MCF 10A (cell line): ENCODE data around the gene TIMM22. TPM values are rescaled to one million over a fixed set of nuclear protein-coding genes. Genes with fewer than 3 reads are reported as not detected.

Experiments
- BruUV-seq: library from RNA; stranded (reverse); fragments of 400-500 nt; replicated peaks from 2 replicates; lab custom pipeline; 2021; lab: Mats Ljungman, UMichigan
- CTCF ChIA-PET: fragments of 300-600 bp; sonication (Branson Sonifier 250); formaldehyde crosslinking; extraction: SDS; loops from one replicate; lab custom pipeline; 2021; ENCODE audit warnings: antibody characterized with exemption, inconsistent platforms; lab: Yijun Ruan, JAX
- POLR2A ChIA-PET: fragments of 300-600, 350-650 bp; sonication (Branson Sonifier 250); formaldehyde crosslinking; extraction: SDS; loops from one replicate; lab custom pipeline; 2020; ENCODE audit warnings: antibody characterized with exemption, inconsistent platforms; lab: Yijun Ruan, JAX
- DNase-seq: peaks from one replicate; pipeline ENCODE4 v3.0.0-alpha.2; 2018; ENCODE audit not compliant: unreplicated experiment
- H3K27ac Mint-ChIP-seq: one replicate; pipeline ENCODE4 v1.8.0; 2022; ENCODE audit warnings: mild to moderate bottlenecking, low read depth, mixed read lengths; ENCODE audit not compliant: unreplicated experiment
- H3K27me3 Mint-ChIP-seq: one replicate; pipeline ENCODE4 v1.8.0; 2022; ENCODE audit warnings: mixed read lengths; ENCODE audit not compliant: insufficient read depth, unreplicated experiment
- H3K36me3 Mint-ChIP-seq: one replicate; pipeline ENCODE4 v1.8.0; 2022; ENCODE audit warnings: mild to moderate bottlenecking, moderate library complexity, mixed read lengths; ENCODE audit not compliant: insufficient read depth, unreplicated experiment
- H3K4me1 Mint-ChIP-seq: one replicate; pipeline ENCODE4 v1.8.0; 2022; ENCODE audit warnings: mixed read lengths; ENCODE audit not compliant: insufficient read depth, unreplicated experiment
- H3K4me3 Mint-ChIP-seq: one replicate; pipeline ENCODE4 v1.8.0; 2022; ENCODE audit warnings: mild to moderate bottlenecking, moderate library complexity, mixed read lengths; ENCODE audit not compliant: unreplicated experiment
- H3K9me3 Mint-ChIP-seq: one replicate; pipeline ENCODE4 v1.8.0; 2022; ENCODE audit warnings: mixed read lengths; ENCODE audit not compliant: unreplicated experiment
- intact Hi-C: fragments of 100-400 bp; cut with micrococcal nuclease; formaldehyde crosslinking; loops from 2 replicates; pipeline ENCODE4 v1.14.1; 2022
- total RNA-seq: library from RNA; stranded (reverse); gene quantifications from 2 replicates; pipeline ENCODE4 v1.2.3, GENCODE V29; 2022
- TF ChIP-seq, protein P1 (sequence below): fragments of 200-600 bp; IDR thresholded peaks from one replicate; pipeline ENCODE4 v1.8.0; 2022; ENCODE audit warnings: antibody characterized with exemption, mild to moderate bottlenecking; ENCODE audit not compliant: unreplicated experiment

TIMM22 gene
- total RNA-seq, 1 experiment from 2014 or later, result 16.6 TPM

- DNase-seq, result peak; percentile 76
- no peaks in the 10 kb centered on the region for H3K27me3 Mint-ChIP-seq
- BruUV-seq, result no TSS peak
- peaks cover 20% of the 10 kb centered on the region for H3K36me3 Mint-ChIP-seq
- ChIA-PET CTCF (interaction anchor here (0.6 to 1.1 kb wide), 2 partner anchors 29 to 229 kb away, joined by 3 read pairs; no protein-coding TSS in a partner anchor), POLR2A (interaction anchor here (0.7 to 4.3 kb wide), 13 partner anchors 9 to 77 kb away, joined by 3 to 22 read pairs (median 4); partner anchors contain the start of gene NXN)
- H3K4me3 Mint-ChIP-seq, result no peak overlapping the region
- H3K27ac Mint-ChIP-seq, result peak overlapping the region; percentile 35
- TF ChIP-seq, protein P1, sequence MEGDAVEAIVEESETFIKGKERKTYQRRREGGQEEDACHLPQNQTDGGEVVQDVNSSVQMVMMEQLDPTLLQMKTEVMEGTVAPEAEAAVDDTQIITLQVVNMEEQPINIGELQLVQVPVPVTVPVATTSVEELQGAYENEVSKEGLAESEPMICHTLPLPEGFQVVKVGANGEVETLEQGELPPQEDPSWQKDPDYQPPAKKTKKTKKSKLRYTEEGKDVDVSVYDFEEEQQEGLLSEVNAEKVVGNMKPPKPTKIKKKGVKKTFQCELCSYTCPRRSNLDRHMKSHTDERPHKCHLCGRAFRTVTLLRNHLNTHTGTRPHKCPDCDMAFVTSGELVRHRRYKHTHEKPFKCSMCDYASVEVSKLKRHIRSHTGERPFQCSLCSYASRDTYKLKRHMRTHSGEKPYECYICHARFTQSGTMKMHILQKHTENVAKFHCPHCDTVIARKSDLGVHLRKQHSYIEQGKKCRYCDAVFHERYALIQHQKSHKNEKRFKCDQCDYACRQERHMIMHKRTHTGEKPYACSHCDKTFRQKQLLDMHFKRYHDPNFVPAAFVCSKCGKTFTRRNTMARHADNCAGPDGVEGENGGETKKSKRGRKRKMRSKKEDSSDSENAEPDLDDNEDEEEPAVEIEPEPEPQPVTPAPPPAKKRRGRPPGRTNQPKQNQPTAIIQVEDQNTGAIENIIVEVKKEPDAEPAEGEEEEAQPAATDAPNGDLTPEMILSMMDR, result no peak
- intact Hi-C loops, result no loop called here
- H3K9me3 Mint-ChIP-seq, result no peaks in the 10 kb centered on the region
- H3K4me1 Mint-ChIP-seq, result peaks cover 6% of the 10 kb centered on the region
Measured at GRCh38 chr17:956905-957304, 40.0 kb upstream of the TIMM22 start.

GRCh38 chr17:957856-958421, 39.0 kb upstream of the TIMM22 start:
- Mint-ChIP-seq H3K27me3 (no peaks in the 10 kb centered on the region), H3K27ac (no peak overlapping the region), H3K4me1 (peaks cover 6% of the 10 kb centered on the region), H3K36me3 (peaks cover 16% of the 10 kb centered on the region), H3K9me3 (no peaks in the 10 kb centered on the region), H3K4me3 (no peak overlapping the region)
- BruUV-seq, result no TSS peak
- POLR2A ChIA-PET, result interaction anchor here (0.7 to 4.3 kb wide), 5 partner anchors 15 to 547 kb away, joined by 3 to 22 read pairs (median 4); a partner anchor contains a TSS
- intact Hi-C loops, result no loop called here
- TF ChIP-seq, protein P1, result no peak
- CTCF ChIA-PET, result interaction anchor here (0.6 to 1.0 kb wide), 3 partner anchors 38 to 104 kb away, joined by 3 read pairs; no protein-coding TSS in a partner anchor
- no peak for DNase-seq

GRCh38 chr17:958712-959451, 38.0 kb upstream of the TIMM22 start:
- peaks cover 14% of the 10 kb centered on the region for H3K36me3 Mint-ChIP-seq
- intact Hi-C loops, result no loop called here
- no TSS peak for BruUV-seq

More at GRCh38 chr17:958712-959451, 38.0 kb upstream of the TIMM22 start:
- peaks cover 6% of the 10 kb centered on the region for H3K4me1 Mint-ChIP-seq
- no peaks in the 10 kb centered on the region for H3K9me3 Mint-ChIP-seq
- POLR2A ChIA-PET, result interaction anchor here (0.7 to 4.3 kb wide), 3 partner anchors 14 to 548 kb away, joined by 3 to 22 read pairs (median 4); a partner anchor contains a TSS
- DNase-seq, result no peak
- TF ChIP-seq, protein P1, result no peak
- no peaks in the 10 kb centered on the region for H3K27me3 Mint-ChIP-seq
- no peak overlapping the region for H3K4me3 Mint-ChIP-seq
- H3K27ac Mint-ChIP-seq, result no peak overlapping the region
- CTCF ChIA-PET, result interaction anchor here (0.6 to 1.0 kb wide), 4 partner anchors 21 to 105 kb away, joined by 3 to 4 read pairs (median 3); no protein-coding TSS in a partner anchor
